IMR-90 (cell line): Measurements from ENCODE around the gene STRN.

Source experiments
- CTCF ChIP-seq: conservative IDR thresholded peaks from 2 replicates; pipeline ENCODE4 v1.5.1; 2012; ENCODE audit warnings: mild to moderate bottlenecking, low read depth, low read length, improper control_type of control experiment
- MXI1 ChIP-seq: IDR thresholded peaks from 2 replicates; pipeline ENCODE4 v1.6.1; 2012; ENCODE audit warnings: low read depth, mild to moderate bottlenecking, low read length, moderate library complexity, borderline replicate concordance

GRCh38 chr2:36960773-36961172, 5.6 kb downstream of the STRN start:
- TF ChIP-seq CTCF (no peak), MXI1 (no peak)
